GM12878 (cell line): ENCODE results near the gene CNPPD1. TPM values are rescaled to one million over a fixed set of nuclear protein-coding genes. Genes with fewer than 3 reads are reported as not detected.

Experiments
- ATAC-seq: fragments of 200-7000 bp; cut with Tn5 transposase; 3 replicates; pipeline ENCODE4 v1.9.1; 2020; ENCODE audit warnings: mild to moderate bottlenecking, moderate library complexity
- BruUV-seq: library from RNA; stranded (reverse); fragments of 400-500 nt; replicated peaks from 2 replicates; lab custom pipeline; 2021; lab: Mats Ljungman, UMichigan
- CTCF ChIA-PET: fragments of 300-600 bp; sonication (Branson Sonifier 250); formaldehyde crosslinking; extraction: SDS; loops from one replicate; lab custom pipeline; 2021; ENCODE audit warnings: inconsistent platforms; lab: Yijun Ruan, JAX
- POLR2A ChIA-PET: fragments of 350-600 bp; formaldehyde crosslinking; extraction: SDS; loops from one replicate; lab custom pipeline; 2021; ENCODE audit warnings: inconsistent platforms; lab: Charles Lee
- RAD21 ChIA-PET: fragments of 300-600 bp; sonication (Branson Sonifier 250); formaldehyde crosslinking; loops from one replicate; lab custom pipeline; 2023; ENCODE audit warnings: antibody characterized with exemption; ENCODE audit not compliant: unreplicated experiment; lab: Charles Lee
- SMC1A ChIA-PET: fragments of 300-600 bp; sonication (Branson Sonifier 250); formaldehyde crosslinking; loops from one replicate; lab custom pipeline; 2023; ENCODE audit not compliant: unreplicated experiment, uncharacterized antibody; lab: Charles Lee
- DNase-seq: peaks from one replicate; pipeline ENCODE4 v3.0.0-alpha.2; 2011; ENCODE audit warnings: low read depth, low spot score
- FAIRE-seq: peaks from 3 replicates; lab custom pipeline; 2011; peaks lifted over from hg19 to GRCh38; lab: Jason Lieb, UNC
- H2AFZ ChIP-seq: 2 replicates; pipeline ENCODE4 v1.6.0; 2011; ENCODE audit warnings: low read depth, low read length, control low read depth; ENCODE audit not compliant: control insufficient read depth
- H3K27ac ChIP-seq: 2 replicates; pipeline ENCODE4 v1.5.1; 2011; ENCODE audit warnings: control low read depth; ENCODE audit not compliant: control insufficient read depth, insufficient read depth
- H3K27me3 ChIP-seq, 2 experiments: replicated peaks in 1 of 2; 2 replicates each; pipeline versions ENCODE4 v1.6.0 to v1.6.1; 2011; ENCODE audit warnings: low read length in 1 of 2; ENCODE audit not compliant: control insufficient read depth in 2 of 2, insufficient read depth in 2 of 2
- H3K36me3 ChIP-seq, 2 experiments: 2 replicates each; pipeline ENCODE4 v1.5.1; 2011; ENCODE audit warnings: low read length in 1 of 2; ENCODE audit not compliant: control insufficient read depth in 2 of 2, insufficient read depth in 2 of 2
- H3K4me1 ChIP-seq: 2 replicates; pipeline ENCODE4 v1.6.1; 2011; ENCODE audit warnings: mild to moderate bottlenecking, low read length, moderate library complexity, mixed read lengths; ENCODE audit not compliant: control insufficient read depth, insufficient read depth
- H3K4me2 ChIP-seq: 2 replicates; pipeline ENCODE4 v1.6.0; 2011; ENCODE audit warnings: control low read depth; ENCODE audit not compliant: control insufficient read depth, insufficient read depth
- H3K4me3 ChIP-seq: fragments of 200-600 bp; sonication (generic); 2 replicates; pipeline ENCODE4 v1.5.1; 2016
- H3K79me2 ChIP-seq: 2 replicates; pipeline ENCODE4 v1.6.0; 2011; ENCODE audit warnings: low read length; ENCODE audit not compliant: control insufficient read depth, insufficient read depth
- H3K9ac ChIP-seq: 2 replicates; pipeline ENCODE4 v1.8.0; 2011; ENCODE audit warnings: low read length, control low read depth, mixed read lengths; ENCODE audit not compliant: control insufficient read depth, insufficient read depth
- H3K9me3 ChIP-seq: replicated peaks from 3 replicates; pipeline ENCODE4 v1.5.1; 2011; ENCODE audit warnings: mild to moderate bottlenecking, low read length; ENCODE audit not compliant: control insufficient read depth, insufficient read depth
- H4K20me1 ChIP-seq: 2 replicates; pipeline ENCODE4 v1.6.0; 2011; ENCODE audit not compliant: control insufficient read depth, insufficient read depth
- ETV6 ChIP-seq, 2 experiments: fragments of 450-650 bp in 1 of 2; IDR thresholded peaks in 1 of 2; conservative IDR thresholded peaks in 1 of 2; 2 replicates each; pipeline ENCODE4 v1.6.1; 2014; ENCODE audit warnings: antibody characterized with exemption in 1 of 2, borderline replicate concordance in 1 of 2, low read depth in 1 of 2, mild to moderate bottlenecking in 1 of 2, moderate library complexity in 1 of 2
- GATAD2B ChIP-seq: fragments of 450-650 bp; conservative IDR thresholded peaks from 2 replicates; pipeline ENCODE4 v1.6.1; 2017; ENCODE audit warnings: low read depth, mild to moderate bottlenecking, moderate library complexity
- HDAC6 ChIP-seq: fragments of 200-600 bp; sonication (generic); IDR thresholded peaks from one replicate; pipeline ENCODE4 v1.8.0; 2017; ENCODE audit warnings: antibody characterized with exemption; ENCODE audit not compliant: unreplicated experiment
- WGBS: methylation state at CpG from one replicate; pipeline ENCODE4 v1.1.6; 2016; ENCODE audit warnings: low lambda C conversion rate; ENCODE audit not compliant: insufficient replicate concordance, insufficient coverage; ENCODE audit errors: missing lambda C conversion rate; 5-methylcytosine and 5-hydroxymethylcytosine counted together
- in situ Hi-C: fragments of 300-500 bp; cut with MboI; formaldehyde crosslinking; loops from 9 replicates; pipeline ENCODE4 v1.14.3; 2018; ENCODE audit warnings: mixed read lengths
- intact Hi-C: fragments of 100-400 bp; cut with micrococcal nuclease; formaldehyde crosslinking; loops from one replicate; pipeline ENCODE4 v1.14.2; 2022; ENCODE audit not compliant: unreplicated experiment
- polyA plus RNA-seq, 11 experiments: library from polyadenylated mRNA; depleted of rRNA in 4 of 11; unstranded in 6 of 11; stranded (reverse) in 5 of 11; fragments of >200 nt; fragmentation: Nextera tagmentation in 4 of 11; fragmentation: Illumina TruSeq in 1 of 11; extraction: Ambion mirVana in 4 of 11; extraction: Trizol in 1 of 11; gene quantifications; 1 replicate in 1 of 11; 2 replicates in 10 of 11; pipeline versions ENCODE4 v1.2.1 to v1.2.3, GENCODE V29; 2011 to 2016; ENCODE audit warnings: inconsistent platforms in 2 of 11, missing spikeins in 2 of 11, low read depth in 1 of 11
- total RNA-seq, 4 experiments: library from RNA; depleted of rRNA in 3 of 4; stranded (reverse); fragments of >200 nt in 3 of 4; fragmentation: Illumina TruSeq in 1 of 4; extraction: Trizol in 1 of 4; gene quantifications; 2 replicates each; pipeline versions ENCODE4 v1.2.1 to v1.2.3, GENCODE V29; 2013 to 2021
- TF ChIP-seq, protein P1 (sequence below): fragments of 450-650 bp; conservative IDR thresholded peaks from 2 replicates; pipeline ENCODE4 v1.6.1; 2017; ENCODE audit warnings: mild to moderate bottlenecking, moderate library complexity

CNPPD1 gene
- total and polyA plus RNA-seq, 10 of the 15 experiments (the other 5 are each of a cell fraction or from before 2014, with no cell fraction given): 12.2 to 86.6 (median 43.4) TPM

DNA sequence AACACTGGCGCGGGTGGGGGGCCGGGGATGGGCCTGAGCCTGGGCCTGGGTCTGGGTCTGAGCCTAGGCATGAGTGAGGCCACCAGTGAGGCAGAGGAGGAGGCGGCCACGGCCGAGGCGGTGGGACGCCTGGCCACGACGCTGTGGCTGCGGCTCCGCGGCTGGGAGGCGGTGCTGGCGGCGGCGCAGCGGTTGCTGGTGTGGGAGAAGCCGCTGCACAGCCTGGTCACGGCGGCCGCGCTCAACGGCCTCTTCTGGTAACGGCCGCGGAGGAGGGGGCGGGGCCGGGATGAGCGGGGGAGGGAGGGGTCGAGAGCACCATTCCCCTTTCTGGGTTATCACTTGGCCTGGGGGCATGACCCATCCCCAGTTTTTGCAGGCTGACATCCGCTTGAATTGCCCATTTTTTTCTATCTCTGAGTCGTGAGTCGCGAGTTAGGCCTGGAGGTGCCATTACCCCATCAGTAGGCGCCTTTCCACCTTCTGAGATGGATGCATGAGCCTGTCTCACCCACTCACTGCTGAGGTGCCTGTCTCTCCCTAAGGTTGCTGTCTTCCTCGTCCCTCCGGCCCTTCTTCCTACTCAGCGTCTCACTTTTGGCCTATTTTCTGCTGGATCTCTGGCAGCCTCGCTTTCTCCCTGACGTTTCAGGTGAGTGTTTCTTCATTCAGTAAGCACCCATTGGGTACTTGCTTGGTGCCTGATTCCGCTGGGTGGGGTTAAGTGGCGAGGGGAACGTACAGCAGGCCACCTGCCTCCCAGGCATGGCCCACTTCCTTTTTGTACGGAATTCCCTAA is 1.9 kb upstream of the CNPPD1 start:
- peak; percentile 2 for ATAC-seq
- TF ChIP-seq, protein P1, sequence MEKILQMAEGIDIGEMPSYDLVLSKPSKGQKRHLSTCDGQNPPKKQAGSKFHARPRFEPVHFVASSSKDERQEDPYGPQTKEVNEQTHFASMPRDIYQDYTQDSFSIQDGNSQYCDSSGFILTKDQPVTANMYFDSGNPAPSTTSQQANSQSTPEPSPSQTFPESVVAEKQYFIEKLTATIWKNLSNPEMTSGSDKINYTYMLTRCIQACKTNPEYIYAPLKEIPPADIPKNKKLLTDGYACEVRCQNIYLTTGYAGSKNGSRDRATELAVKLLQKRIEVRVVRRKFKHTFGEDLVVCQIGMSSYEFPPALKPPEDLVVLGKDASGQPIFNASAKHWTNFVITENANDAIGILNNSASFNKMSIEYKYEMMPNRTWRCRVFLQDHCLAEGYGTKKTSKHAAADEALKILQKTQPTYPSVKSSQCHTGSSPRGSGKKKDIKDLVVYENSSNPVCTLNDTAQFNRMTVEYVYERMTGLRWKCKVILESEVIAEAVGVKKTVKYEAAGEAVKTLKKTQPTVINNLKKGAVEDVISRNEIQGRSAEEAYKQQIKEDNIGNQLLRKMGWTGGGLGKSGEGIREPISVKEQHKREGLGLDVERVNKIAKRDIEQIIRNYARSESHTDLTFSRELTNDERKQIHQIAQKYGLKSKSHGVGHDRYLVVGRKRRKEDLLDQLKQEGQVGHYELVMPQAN: peak; percentile 70
- no peak for TF ChIP-seq HDAC6
- 0 out of 2 replicates have a peak, but pooled peaks have one; percentile 0 for TF ChIP-seq GATAD2B
- TF ChIP-seq ETV6 (conservative IDR thresholded peaks at IDR 0.05 in 1 of 2, IDR thresholded peaks at IDR 0.05 in 1 of 2; ENCODE audit: borderline replicate concordance in 1 of 2, low read depth in 1 of 2): no peak
- Histone ChIP-seq H3K79me2 (peaks cover 32% of the 10 kb centered on the region), H3K27ac (peak overlapping the region; percentile 49), H2AFZ (peak overlapping the region; percentile 77), H4K20me1 (no peaks in the 10 kb centered on the region), H3K4me3 (peak overlapping the region; percentile 83), H3K9ac (peak overlapping the region; percentile 72), H3K4me1 (peaks cover 10% of the 10 kb centered on the region), H3K36me3 (peaks cover 10 to 15% of the 10 kb centered on the region in 2 experiments), H3K9me3 (no peaks in the 10 kb centered on the region), H3K27me3 (no peaks in the 10 kb centered on the region), H3K4me2 (peak overlapping the region; percentile 89)
- no TSS peak for BruUV-seq
- ChIA-PET RAD21 (no interaction called here), POLR2A (interaction anchor here (1.0 to 1.2 kb wide), 2 partner anchors 22 to 29 kb away, joined by 3 read pairs; no protein-coding TSS in a partner anchor), SMC1A (interaction anchor here (1.0 to 1.7 kb wide), 2 partner anchors 8 to 14 kb away, joined by 3 to 4 read pairs; no protein-coding TSS in a partner anchor), CTCF (interaction anchor here (1.0 to 1.9 kb wide), 2 partner anchors 8 to 22 kb away, joined by 3 to 8 read pairs; partner anchors contain the start of gene SLC23A3)
- intact Hi-C loops: loop anchor here (5.0 kb wide), 3 partner anchors 99 to 209 kb away; partner anchors contain the start of genes DNAJB2 and DNPEP
- in situ Hi-C loops: no loop called here
- DNase-seq: no peak
- FAIRE-seq: no peak
- whole genome bisulfite sequencing: 1% methylated on average over 30 of the region's 45 CpGs
